ENCODE results near the gene SUSD2.
"Not testable (repeated sequence)": the region's sequence is repeated elsewhere in the genome, so short reads cannot be mapped to it uniquely, and the experiment has no call there.

SUSD2 gene

GRCh38 chr22:24207264-24208011, 26.2 kb downstream of the SUSD2 start:
- peak overlapping the region; percentile 100 for H3K27ac ChIP-seq
- TF ChIP-seq ZFX (IDR thresholded peaks at IDR 0.05) = no peak
- TF ChIP-seq, protein P1, sequence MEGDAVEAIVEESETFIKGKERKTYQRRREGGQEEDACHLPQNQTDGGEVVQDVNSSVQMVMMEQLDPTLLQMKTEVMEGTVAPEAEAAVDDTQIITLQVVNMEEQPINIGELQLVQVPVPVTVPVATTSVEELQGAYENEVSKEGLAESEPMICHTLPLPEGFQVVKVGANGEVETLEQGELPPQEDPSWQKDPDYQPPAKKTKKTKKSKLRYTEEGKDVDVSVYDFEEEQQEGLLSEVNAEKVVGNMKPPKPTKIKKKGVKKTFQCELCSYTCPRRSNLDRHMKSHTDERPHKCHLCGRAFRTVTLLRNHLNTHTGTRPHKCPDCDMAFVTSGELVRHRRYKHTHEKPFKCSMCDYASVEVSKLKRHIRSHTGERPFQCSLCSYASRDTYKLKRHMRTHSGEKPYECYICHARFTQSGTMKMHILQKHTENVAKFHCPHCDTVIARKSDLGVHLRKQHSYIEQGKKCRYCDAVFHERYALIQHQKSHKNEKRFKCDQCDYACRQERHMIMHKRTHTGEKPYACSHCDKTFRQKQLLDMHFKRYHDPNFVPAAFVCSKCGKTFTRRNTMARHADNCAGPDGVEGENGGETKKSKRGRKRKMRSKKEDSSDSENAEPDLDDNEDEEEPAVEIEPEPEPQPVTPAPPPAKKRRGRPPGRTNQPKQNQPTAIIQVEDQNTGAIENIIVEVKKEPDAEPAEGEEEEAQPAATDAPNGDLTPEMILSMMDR (conservative IDR thresholded peaks at IDR 0.05) = no peak

- TF ChIP-seq ZFX (IDR thresholded peaks at IDR 0.05) = no peak
- TF ChIP-seq, protein P1 (conservative IDR thresholded peaks at IDR 0.05) = no peak
- peak overlapping the region; percentile 100 for H3K27ac ChIP-seq
Observed at GRCh38 chr22:24208012-24208749, 26.9 kb downstream of the SUSD2 start.

- H3K27ac ChIP-seq = peak overlapping the region; percentile 100
- TF ChIP-seq ZFX (IDR thresholded peaks at IDR 0.05) = no peak
- TF ChIP-seq, protein P1 (conservative IDR thresholded peaks at IDR 0.05) = no peak
Observed at GRCh38 chr22:24209016-24209415, 27.7 kb downstream of the SUSD2 start.

GRCh38 chr22:24209687-24210086, 28.4 kb downstream of the SUSD2 start:
- peak overlapping the region; percentile 100 for H3K27ac ChIP-seq
- TF ChIP-seq ZFX (IDR thresholded peaks at IDR 0.05) = no peak
- TF ChIP-seq, protein P1 (conservative IDR thresholded peaks at IDR 0.05) = no peak

GRCh38 chr22:24210409-24210808, 29.1 kb downstream of the SUSD2 start:
- peak overlapping the region; percentile 100 for H3K27ac ChIP-seq

DNA sequence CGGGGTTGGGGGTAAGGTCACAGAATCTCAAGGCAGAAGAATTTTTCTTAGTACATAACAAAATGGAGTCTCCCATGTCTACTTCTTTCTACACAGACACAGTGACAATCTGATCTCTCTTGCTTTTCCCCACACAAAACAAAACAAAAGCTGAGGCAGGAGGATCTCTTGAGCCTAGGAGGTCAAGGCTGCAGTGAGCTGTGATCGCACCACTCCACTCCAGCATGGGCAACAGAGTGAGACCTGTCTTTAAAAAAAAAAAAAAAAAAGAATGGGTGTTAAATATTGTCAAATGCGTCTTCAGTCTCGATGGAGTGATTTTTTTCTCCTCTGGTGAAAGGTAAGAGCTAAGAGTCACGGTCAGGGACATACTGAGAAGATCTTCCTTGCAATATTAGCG, 30.4 kb downstream of the SUSD2 start:
- H3K27ac ChIP-seq = not testable (repeated sequence)

- not testable (repeated sequence) for H3K27ac ChIP-seq
Observed at GRCh38 chr22:24213111-24213510, 31.8 kb downstream of the SUSD2 start.

DNA sequence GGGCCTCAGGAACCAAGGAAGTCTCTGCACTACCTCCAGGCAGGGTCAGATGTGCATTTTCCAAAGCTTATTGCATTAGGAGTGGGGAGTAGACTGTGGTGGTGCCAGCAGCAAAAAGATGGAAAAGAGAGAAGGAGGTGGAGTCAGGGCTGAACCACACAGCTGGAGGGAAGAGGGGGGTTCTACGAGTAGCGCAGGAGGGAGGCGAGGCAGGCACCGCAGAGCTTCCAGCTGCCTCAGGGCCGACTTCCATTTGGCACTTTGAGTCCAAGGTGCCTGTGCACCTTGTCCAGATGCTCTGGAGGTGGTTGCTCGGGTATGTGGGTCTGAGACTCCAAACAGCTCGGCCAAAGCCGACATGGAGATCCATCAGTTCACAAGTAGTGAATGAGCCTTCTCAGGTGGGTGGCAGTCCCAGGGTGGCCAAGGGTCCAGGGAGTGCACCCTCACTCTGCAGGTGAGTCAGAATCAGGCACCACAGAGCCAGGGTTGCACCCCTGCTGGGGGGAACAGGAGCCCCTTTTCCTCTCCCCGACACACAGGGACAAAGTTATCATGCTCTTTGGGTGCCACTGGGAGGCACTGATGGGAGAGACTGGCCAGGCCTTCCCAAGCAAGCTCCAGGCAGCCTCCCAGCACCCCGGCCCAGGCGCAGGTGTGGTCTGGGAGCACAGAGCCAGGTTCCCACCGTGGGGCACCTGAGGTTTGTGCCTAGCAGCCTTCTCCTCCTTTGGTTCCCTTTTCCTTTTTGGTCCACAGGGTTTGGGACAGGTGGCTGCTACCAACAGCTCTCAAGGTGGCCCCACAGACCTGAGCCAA, 33.4 kb downstream of the SUSD2 start:
- no peak overlapping the region for H3K27ac ChIP-seq
- TF ChIP-seq, protein P1 (conservative IDR thresholded peaks at IDR 0.05) = no peak
- TF ChIP-seq ZFX (IDR thresholded peaks at IDR 0.05) = no peak
